GM23338 (cell line): ENCODE results near the gene RBCK1. TPM values are rescaled to one million over a fixed set of nuclear protein-coding genes. Genes with fewer than 3 reads are reported as not detected.

Source experiments
- ATAC-seq: fragments of 200-7000 bp; cut with Tn5 transposase; 3 replicates; pipeline ENCODE4 v1.9.1; 2020
- DNase-seq: peaks from one replicate; pipeline ENCODE4 v3.0.0-alpha.2; 2015; ENCODE audit warnings: low spot score
- H2AFZ ChIP-seq: fragments of 200-600 bp; sonication (generic); 2 replicates; pipeline ENCODE4 v1.8.0; 2016; ENCODE audit warnings: antibody characterized with exemption, mild to moderate bottlenecking, moderate library complexity
- H3F3A ChIP-seq: fragments of 200-600 bp; sonication (generic); replicated peaks from 2 replicates; pipeline ENCODE4 v1.8.0; 2017; ENCODE audit warnings: antibody characterized with exemption, mixed run types, low read depth
- H3K27ac ChIP-seq: fragments of 200-600 bp; sonication (generic); 2 replicates; pipeline ENCODE4 v1.6.1; 2016; ENCODE audit warnings: low read depth
- H3K27me3 ChIP-seq: fragments of 200-600 bp; sonication (generic); 2 replicates; pipeline ENCODE4 v1.8.0; 2016; ENCODE audit warnings: mild to moderate bottlenecking, mixed run types, moderate library complexity; ENCODE audit not compliant: insufficient read depth
- H3K36me3 ChIP-seq: fragments of 200-600 bp; sonication (generic); 2 replicates; pipeline ENCODE4 v1.8.0; 2016; ENCODE audit warnings: mild to moderate bottlenecking; ENCODE audit not compliant: insufficient read depth
- H3K4me1 ChIP-seq: fragments of 200-600 bp; sonication (generic); 2 replicates; pipeline ENCODE4 v1.8.0; 2016; ENCODE audit warnings: mild to moderate bottlenecking, moderate library complexity; ENCODE audit not compliant: insufficient read depth
- H3K4me2 ChIP-seq: fragments of 200-600 bp; sonication (generic); 2 replicates; pipeline ENCODE4 v1.7.1; 2017; ENCODE audit warnings: mixed run types
- H3K4me3 ChIP-seq: fragments of 200-600 bp; sonication (generic); 2 replicates; pipeline ENCODE4 v1.6.1; 2016; ENCODE audit warnings: mixed run types
- H3K79me2 ChIP-seq: fragments of 200-600 bp; sonication (generic); replicated peaks from 2 replicates; pipeline ENCODE4 v1.8.0; 2017; ENCODE audit warnings: mild to moderate bottlenecking; ENCODE audit not compliant: insufficient read depth
- H3K9me2 ChIP-seq: fragments of 200-600 bp; sonication (generic); 2 replicates; pipeline ENCODE4 v1.8.0; 2017; ENCODE audit not compliant: insufficient read depth
- H4K20me1 ChIP-seq: fragments of 200-600 bp; sonication (generic); replicated peaks from 2 replicates; pipeline ENCODE4 v1.8.0; 2017; ENCODE audit warnings: mild to moderate bottlenecking; ENCODE audit not compliant: insufficient read depth
- H3K27ac Mint-ChIP-seq: 2 replicates; pipeline ENCODE4 v1.8.0; 2020; ENCODE audit warnings: inconsistent platforms, mild to moderate bottlenecking, moderate library complexity, mixed read lengths
- H3K27me3 Mint-ChIP-seq: 3 replicates; pipeline ENCODE4 v1.8.0; 2022; ENCODE audit warnings: low read depth, mild to moderate bottlenecking, moderate library complexity, mixed read lengths, inconsistent platforms; ENCODE audit not compliant: insufficient read depth, poor library complexity
- H3K36me3 Mint-ChIP-seq: 3 replicates; pipeline ENCODE4 v1.8.0; 2021; ENCODE audit warnings: low read depth, mild to moderate bottlenecking, inconsistent platforms, moderate library complexity, mixed read lengths
- H3K4me1 Mint-ChIP-seq: 3 replicates; pipeline ENCODE4 v1.8.0; 2020; ENCODE audit warnings: mild to moderate bottlenecking, inconsistent platforms, mixed read lengths
- H3K4me3 Mint-ChIP-seq: 3 replicates; pipeline ENCODE4 v1.8.0; 2021; ENCODE audit warnings: moderate library complexity, mild to moderate bottlenecking, inconsistent platforms, mixed read lengths
- H3K9me3 Mint-ChIP-seq: 3 replicates; pipeline ENCODE4 v1.8.0; 2020; ENCODE audit warnings: moderate library complexity, mild to moderate bottlenecking, inconsistent platforms, mixed read lengths
- CREB1 ChIP-seq: fragments of 250-450 bp; sonication (Bioruptor Pico); IDR thresholded peaks from 2 replicates; pipeline ENCODE4 v1.5.0; 2020; ENCODE audit warnings: low read depth, mild to moderate bottlenecking, moderate library complexity
- ETS1 ChIP-seq: IDR thresholded peaks from 2 replicates; pipeline ENCODE4 v1.6.1; 2016; ENCODE audit warnings: antibody characterized with exemption
- EZH2 ChIP-seq: fragments of 200-600 bp; sonication (generic); IDR thresholded peaks from one replicate; pipeline ENCODE4 v1.8.0; 2017; ENCODE audit warnings: antibody characterized with exemption, mild to moderate bottlenecking, low read depth; ENCODE audit not compliant: unreplicated experiment
- EZH2phosphoT487 ChIP-seq: fragments of 200-600 bp; sonication (generic); IDR thresholded peaks from one replicate; pipeline ENCODE4 v1.8.1; 2018; ENCODE audit warnings: antibody characterized with exemption; ENCODE audit not compliant: unreplicated experiment
- JUNB ChIP-seq: IDR thresholded peaks from one replicate; pipeline ENCODE4 v1.6.1; 2016; ENCODE audit warnings: antibody characterized with exemption; ENCODE audit not compliant: unreplicated experiment
- NANOG ChIP-seq: IDR thresholded peaks from 2 replicates; pipeline ENCODE4 v1.6.1; 2016; ENCODE audit warnings: antibody characterized with exemption, borderline replicate concordance
- POLR2AphosphoS5 ChIP-seq: IDR thresholded peaks from 2 replicates; pipeline ENCODE4 v1.6.1; 2016; ENCODE audit warnings: antibody characterized with exemption, low read depth
- REST ChIP-seq: IDR thresholded peaks from one replicate; pipeline ENCODE4 v1.6.1; 2018; ENCODE audit warnings: antibody characterized with exemption; ENCODE audit not compliant: unreplicated experiment
- ZNF114 ChIP-seq: fragments of 250-450 bp; sonication (Bioruptor Pico); IDR thresholded peaks from 2 replicates; pipeline ENCODE4 v1.5.0; 2020; ENCODE audit warnings: mild to moderate bottlenecking, moderate library complexity
- ZNF331 ChIP-seq: fragments of 250-450 bp; sonication (Bioruptor Pico); IDR thresholded peaks from 2 replicates; pipeline ENCODE4 v1.5.0; 2020; ENCODE audit warnings: low read depth, mild to moderate bottlenecking, moderate library complexity
- ZNF462 ChIP-seq: fragments of 250-450 bp; sonication (Bioruptor Pico); IDR thresholded peaks from 2 replicates; pipeline ENCODE4 v1.5.0; 2020; ENCODE audit warnings: mild to moderate bottlenecking, moderate library complexity
- polyA plus RNA-seq: library from polyadenylated mRNA; unstranded; fragments of >200 nt; fragmentation: Nextera tagmentation; extraction: Ambion mirVana; gene quantifications from 2 replicates; pipeline ENCODE4 v1.2.1, GENCODE V29; 2016
- total RNA-seq: library from RNA; depleted of rRNA; stranded (reverse); fragments of >200 nt; shearing (Covaris generic); gene quantifications from 2 replicates; pipeline ENCODE4 v1.2.3, GENCODE V29; 2014

Gene RBCK1
- total and polyA plus RNA-seq, 2 experiments from 2014 or later = 52.6 to 56.8 TPM

GRCh38 chr20:384723-385122 is 23.4 kb upstream of the RBCK1 start:
- peaks cover 14% of the 10 kb centered on the region for H3K27me3 ChIP-seq
- no peak overlapping the region for H3K27ac Mint-ChIP-seq
- H3K4me3 ChIP-seq = no peak overlapping the region
- peaks cover 3% of the 10 kb centered on the region; the same call in 1 of the 2 replicates for H4K20me1 ChIP-seq
- H3K79me2 ChIP-seq = 0 out of 2 replicates have a peak, but pooled peaks cover 3% of the 10 kb centered on the region
- no peaks in the 10 kb centered on the region for H3K9me2 ChIP-seq
- H3K4me1 ChIP-seq = 0 out of 2 replicates have a peak, but pooled peaks cover 4% of the 10 kb centered on the region
- no peaks in the 10 kb centered on the region; the same call in 1 of the 2 replicates for H3K36me3 ChIP-seq
- H3K4me3 Mint-ChIP-seq = no peak overlapping the region
- H3K9me3 Mint-ChIP-seq = no peaks in the 10 kb centered on the region; the same call in 2 of the 3 replicates
- H2AFZ ChIP-seq = no peak overlapping the region
- no peak for TF ChIP-seq ETS1
- no peak for TF ChIP-seq ZNF114
- TF ChIP-seq REST = no peak
- no peak for TF ChIP-seq POLR2AphosphoS5
- TF ChIP-seq CREB1 (CRISPR knock-in tag) = no peak
- peaks cover 12% of the 10 kb centered on the region for H3K27me3 Mint-ChIP-seq
- DNase-seq (no peak), ATAC-seq (no peak)
- H3K4me2 ChIP-seq = no peak overlapping the region
- H3F3A ChIP-seq = peaks cover 11% of the 10 kb centered on the region; the same call in 1 of the 2 replicates
- H3K36me3 Mint-ChIP-seq = peaks cover 34% of the 10 kb centered on the region
- H3K4me1 Mint-ChIP-seq = peaks cover 8% of the 10 kb centered on the region
- no peak overlapping the region for H3K27ac ChIP-seq

- ATAC-seq (no peak), DNase-seq (no peak)
- Histone ChIP-seq H3K9me2 (no peaks in the 10 kb centered on the region), H3K36me3 (no peaks in the 10 kb centered on the region; the same call in 1 of the 2 replicates), H4K20me1 (peaks cover 3% of the 10 kb centered on the region; the same call in 1 of the 2 replicates), H3K4me1 (0 out of 2 replicates have a peak, but pooled peaks cover 4% of the 10 kb centered on the region), H3K4me3 (no peak overlapping the region), H3F3A (peaks cover 8% of the 10 kb centered on the region; the same call in 1 of the 2 replicates), H3K27ac (no peak overlapping the region), H3K79me2 (0 out of 2 replicates have a peak, but pooled peaks cover 3% of the 10 kb centered on the region), H3K27me3 (peaks cover 14% of the 10 kb centered on the region), H2AFZ (no peak overlapping the region), H3K4me2 (no peak overlapping the region)
- Mint-ChIP-seq H3K4me3 (no peak overlapping the region), H3K9me3 (no peaks in the 10 kb centered on the region; the same call in 2 of the 3 replicates), H3K27ac (no peak overlapping the region), H3K4me1 (peaks cover 8% of the 10 kb centered on the region; the same call in 2 of the 3 replicates), H3K27me3 (peaks cover 12% of the 10 kb centered on the region), H3K36me3 (peaks cover 38% of the 10 kb centered on the region)
- TF ChIP-seq ZNF331 (CRISPR knock-in tag) (no peak), EZH2 (no peak), CREB1 (CRISPR knock-in tag) (no peak), JUNB (no peak), EZH2phosphoT487 (no peak), ZNF462 (CRISPR knock-in tag) (no peak), ZNF114 (no peak), NANOG (no peak)
Observed at GRCh38 chr20:385448-385847, 22.7 kb upstream of the RBCK1 start.
